K562 (cell line): ENCODE measurements around the gene PFN3. TPM values are rescaled to one million over a fixed set of nuclear protein-coding genes. Genes with fewer than 3 reads are reported as not detected.

Experiments
- CBX1 ChIP-seq: sonication (generic); IDR thresholded peaks from 2 replicates; pipeline ENCODE4 v1.6.1; 2016; ENCODE audit warnings: antibody characterized with exemption, low read depth, mild to moderate bottlenecking
- FIP1L1 ChIP-seq: fragments of 200-400 bp; formaldehyde crosslinking; IDR thresholded peaks from 2 replicates; pipeline ENCODE4 v1.6.1; 2018; ENCODE audit warnings: mild to moderate bottlenecking, low read depth, low read length; ENCODE audit not compliant: poor library complexity, severe bottlenecking
- FOXM1 ChIP-seq, 2 experiments: fragments of 450-650 bp in 1 of 2; sonication (generic) in 1 of 2; formaldehyde crosslinking in 1 of 2; IDR thresholded peaks; 2 replicates each; pipeline versions ENCODE4 v1.6.1 to v1.9.0; 2017 to 2022; ENCODE audit warnings: low read depth in 2 of 2, mild to moderate bottlenecking in 2 of 2, missing genetic modification reagents in 1 of 2, moderate library complexity in 1 of 2
- GABPB1 ChIP-seq: sonication (generic); formaldehyde crosslinking; IDR thresholded peaks from 2 replicates; pipeline ENCODE4 v1.8.0; 2022; ENCODE audit warnings: mild to moderate bottlenecking, missing genetic modification reagents
- HDAC1 ChIP-seq, 2 experiments: fragments of 450-650 bp; IDR thresholded peaks; 2 replicates each; pipeline ENCODE4 v1.6.1; 2016 to 2017; ENCODE audit warnings: inconsistent platforms in 1 of 2, mild to moderate bottlenecking in 1 of 2, moderate library complexity in 1 of 2
- JUND ChIP-seq, 2 experiments: IDR thresholded peaks; 2 replicates in 1 of 2; 3 replicates in 1 of 2; pipeline ENCODE4 v1.6.1; 2011; ENCODE audit warnings: borderline replicate concordance in 2 of 2, low read depth in 2 of 2, low read length in 2 of 2, improper control_type of control experiment in 1 of 2, missing biosample characterization in 1 of 2, missing genetic modification characterization in 1 of 2, missing genetic modification reagents in 1 of 2
- PHF8 ChIP-seq: fragments of 200-600 bp; sonication (generic); IDR thresholded peaks from 2 replicates; pipeline ENCODE4 v1.6.1; 2012; ENCODE audit warnings: mixed run types, mild to moderate bottlenecking, inconsistent platforms, low read length, moderate library complexity, borderline replicate concordance
- RBFOX2 ChIP-seq: fragments of 200-400 bp; formaldehyde crosslinking; IDR thresholded peaks from 2 replicates; pipeline ENCODE4 v1.6.1; 2017; ENCODE audit warnings: low read depth, mild to moderate bottlenecking, low read length, moderate library complexity
- RBM22 ChIP-seq: fragments of 200-400 bp; formaldehyde crosslinking; IDR thresholded peaks from 2 replicates; pipeline ENCODE4 v1.6.1; 2018; ENCODE audit warnings: low read length, low read depth; ENCODE audit not compliant: poor library complexity, severe bottlenecking
- SOX6 ChIP-seq: fragments of 450-650 bp; IDR thresholded peaks from 2 replicates; pipeline ENCODE4 v1.6.1; 2014; ENCODE audit warnings: mild to moderate bottlenecking
- TFAM ChIP-seq: fragments of 250-450 bp; sonication (Bioruptor Pico); conservative IDR thresholded peaks from 2 replicates; pipeline ENCODE4 v1.5.0; 2021; ENCODE audit warnings: mild to moderate bottlenecking, moderate library complexity
- WHSC1 ChIP-seq: IDR thresholded peaks from one replicate; pipeline ENCODE4 v1.6.1; 2012; ENCODE audit warnings: low read length, control low read depth, inconsistent platforms
- ZNF197 ChIP-seq: fragments of 200-800 bp; sonication (Bioruptor generic); IDR thresholded peaks from 2 replicates; pipeline ENCODE4 v1.6.1; 2016; ENCODE audit warnings: low read depth, missing genetic modification characterization, missing compliant biosample characterization
- ZNF232 ChIP-seq: sonication (generic); formaldehyde crosslinking; IDR thresholded peaks from 2 replicates; pipeline ENCODE4 v1.8.0; 2022; ENCODE audit warnings: mild to moderate bottlenecking, missing genetic modification reagents
- polyA plus RNA-seq, 8 experiments: library from polyadenylated mRNA; depleted of rRNA in 4 of 8; stranded (reverse) in 5 of 8; unstranded in 3 of 8; fragments of >200 nt; fragmentation: Nextera tagmentation in 2 of 8; fragmentation: Illumina TruSeq in 1 of 8; extraction: Ambion mirVana in 2 of 8; extraction: Trizol in 1 of 8; gene quantifications; 2 replicates each; pipeline versions ENCODE4 v1.2.1 to v1.2.3, GENCODE V29; 2011 to 2014; ENCODE audit warnings: inconsistent platforms in 1 of 8, missing spikeins in 1 of 8
- total RNA-seq, 7 experiments: library from RNA; depleted of rRNA in 6 of 7; stranded (reverse); fragments of >200 nt in 6 of 7; fragmentation: Illumina TruSeq in 2 of 7; extraction: Trizol in 2 of 7; gene quantifications; 2 replicates each; pipeline versions ENCODE4 v1.2.1 to v1.2.3, GENCODE V29; 2011 to 2021; ENCODE audit warnings: low replicate concordance in 1 of 7
- TF ChIP-seq, protein P1 (sequence below): sonication (generic); formaldehyde crosslinking; IDR thresholded peaks from 2 replicates; pipeline ENCODE4 v1.8.0; 2022; ENCODE audit warnings: missing genetic modification reagents, mild to moderate bottlenecking, moderate library complexity, borderline replicate concordance
- TF ChIP-seq, protein P2 (sequence below): fragments of 250-450 bp; sonication (Bioruptor Pico); IDR thresholded peaks from 2 replicates; pipeline ENCODE4 v1.4.0; 2020; ENCODE audit warnings: borderline replicate concordance
- TF ChIP-seq, protein P3 (sequence below): fragments of 250-450 bp; sonication (Bioruptor Pico); IDR thresholded peaks from 2 replicates; pipeline ENCODE4 v1.6.1; 2021; ENCODE audit warnings: mild to moderate bottlenecking
- TF ChIP-seq, protein P4 (sequence below): sonication (generic); formaldehyde crosslinking; IDR thresholded peaks from 2 replicates; pipeline ENCODE4 v1.8.1; 2023; ENCODE audit warnings: mild to moderate bottlenecking, missing genetic modification reagents
- TF ChIP-seq, protein P5 (sequence below): conservative IDR thresholded peaks from 2 replicates; pipeline ENCODE4 v1.6.1; 2011; ENCODE audit warnings: low read depth, mild to moderate bottlenecking, low read length; ENCODE audit not compliant: control insufficient read depth

Gene PFN3
- total and polyA plus RNA-seq, 9 of the 15 experiments (the other 6 are each of a cell fraction or from before 2014, with no cell fraction given): not detected

DNA sequence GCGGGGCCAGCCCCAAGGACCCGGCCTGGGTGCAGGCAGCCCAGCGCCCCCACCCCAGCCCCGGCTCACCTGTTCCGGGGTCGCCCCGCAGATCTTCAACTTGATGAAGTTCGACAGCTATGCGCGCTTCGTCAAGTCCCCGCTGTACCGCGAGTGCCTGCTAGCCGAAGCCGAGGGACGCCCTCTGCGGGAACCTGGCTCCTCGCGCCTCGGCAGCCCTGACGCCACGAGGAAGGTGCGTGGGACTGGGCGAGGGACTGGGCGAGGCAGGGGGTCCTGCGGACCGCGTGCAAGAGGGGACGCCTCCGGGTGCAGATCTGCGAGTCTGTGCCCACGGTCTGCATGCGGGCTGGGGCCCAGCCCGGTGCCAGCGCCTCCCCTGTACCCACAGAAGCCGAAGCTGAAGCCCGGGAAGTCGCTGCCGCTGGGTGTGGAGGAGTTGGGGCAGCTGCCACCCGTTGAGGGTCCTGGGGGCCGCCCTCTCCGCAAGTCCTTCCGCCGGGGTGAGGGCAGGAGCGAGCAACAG is 33.1 kb downstream of the PFN3 start (continued):
- TF ChIP-seq, protein P1, sequence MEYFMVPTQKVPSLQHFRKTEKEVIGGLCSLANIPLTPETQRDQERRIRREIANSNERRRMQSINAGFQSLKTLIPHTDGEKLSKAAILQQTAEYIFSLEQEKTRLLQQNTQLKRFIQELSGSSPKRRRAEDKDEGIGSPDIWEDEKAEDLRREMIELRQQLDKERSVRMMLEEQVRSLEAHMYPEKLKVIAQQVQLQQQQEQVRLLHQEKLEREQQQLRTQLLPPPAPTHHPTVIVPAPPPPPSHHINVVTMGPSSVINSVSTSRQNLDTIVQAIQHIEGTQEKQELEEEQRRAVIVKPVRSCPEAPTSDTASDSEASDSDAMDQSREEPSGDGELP (CRISPR knock-in tag): peak; percentile 88
- TF ChIP-seq PHF8: peak; percentile 59; the same call in 1 of the 2 replicates
- TF ChIP-seq ZNF232 (CRISPR knock-in tag): 0 out of 2 replicates have a peak, but pooled peaks have one; percentile 17
- peak; percentile 16 for TF ChIP-seq FIP1L1
- peak in 1 of 2 experiments; percentile 53; a peak in 1 of 4 replicates for TF ChIP-seq HDAC1 (IDR thresholded peaks at IDR 0.05)
- TF ChIP-seq, protein P2, sequence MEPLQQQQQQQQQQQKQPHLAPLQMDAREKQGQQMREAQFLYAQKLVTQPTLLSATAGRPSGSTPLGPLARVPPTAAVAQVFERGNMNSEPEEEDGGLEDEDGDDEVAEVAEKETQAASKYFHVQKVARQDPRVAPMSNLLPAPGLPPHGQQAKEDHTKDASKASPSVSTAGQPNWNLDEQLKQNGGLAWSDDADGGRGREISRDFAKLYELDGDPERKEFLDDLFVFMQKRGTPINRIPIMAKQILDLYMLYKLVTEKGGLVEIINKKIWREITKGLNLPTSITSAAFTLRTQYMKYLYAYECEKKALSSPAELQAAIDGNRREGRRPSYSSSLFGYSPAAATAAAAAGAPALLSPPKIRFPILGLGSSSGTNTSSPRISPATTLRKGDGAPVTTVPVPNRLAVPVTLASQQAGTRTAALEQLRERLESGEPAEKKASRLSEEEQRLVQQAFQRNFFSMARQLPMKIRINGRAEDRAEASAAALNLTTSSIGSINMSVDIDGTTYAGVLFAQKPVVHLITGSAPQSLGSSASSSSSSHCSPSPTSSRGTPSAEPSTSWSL (CRISPR knock-in tag): 0 out of 2 replicates have a peak, but pooled peaks have one; percentile 41
- TF ChIP-seq TFAM (CRISPR knock-in tag): no peak
- TF ChIP-seq ZNF197: no peak
- TF ChIP-seq, protein P3, sequence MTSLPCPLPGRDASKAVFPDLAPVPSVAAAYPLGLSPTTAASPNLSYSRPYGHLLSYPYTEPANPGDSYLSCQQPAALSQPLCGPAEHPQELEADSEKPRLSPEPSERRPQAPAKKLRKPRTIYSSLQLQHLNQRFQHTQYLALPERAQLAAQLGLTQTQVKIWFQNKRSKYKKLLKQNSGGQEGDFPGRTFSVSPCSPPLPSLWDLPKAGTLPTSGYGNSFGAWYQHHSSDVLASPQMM (CRISPR knock-in tag): no peak
- TF ChIP-seq WHSC1: no peak
- TF ChIP-seq RBM22: peak; percentile 36
- peak; percentile 56 for TF ChIP-seq GABPB1 (CRISPR knock-in tag)
- peak; percentile 72 for TF ChIP-seq RBFOX2
- TF ChIP-seq, protein P4, sequence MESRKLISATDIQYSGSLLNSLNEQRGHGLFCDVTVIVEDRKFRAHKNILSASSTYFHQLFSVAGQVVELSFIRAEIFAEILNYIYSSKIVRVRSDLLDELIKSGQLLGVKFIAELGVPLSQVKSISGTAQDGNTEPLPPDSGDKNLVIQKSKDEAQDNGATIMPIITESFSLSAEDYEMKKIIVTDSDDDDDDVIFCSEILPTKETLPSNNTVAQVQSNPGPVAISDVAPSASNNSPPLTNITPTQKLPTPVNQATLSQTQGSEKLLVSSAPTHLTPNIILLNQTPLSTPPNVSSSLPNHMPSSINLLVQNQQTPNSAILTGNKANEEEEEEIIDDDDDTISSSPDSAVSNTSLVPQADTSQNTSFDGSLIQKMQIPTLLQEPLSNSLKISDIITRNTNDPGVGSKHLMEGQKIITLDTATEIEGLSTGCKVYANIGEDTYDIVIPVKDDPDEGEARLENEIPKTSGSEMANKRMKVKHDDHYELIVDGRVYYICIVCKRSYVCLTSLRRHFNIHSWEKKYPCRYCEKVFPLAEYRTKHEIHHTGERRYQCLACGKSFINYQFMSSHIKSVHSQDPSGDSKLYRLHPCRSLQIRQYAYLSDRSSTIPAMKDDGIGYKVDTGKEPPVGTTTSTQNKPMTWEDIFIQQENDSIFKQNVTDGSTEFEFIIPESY (CRISPR knock-in tag): 0 out of 2 replicates have a peak, but pooled peaks have one; percentile 13
- no peak for TF ChIP-seq SOX6
- no peak for TF ChIP-seq FOXM1 (IDR thresholded peaks at IDR 0.05; ENCODE audit: low read depth)
- peak; percentile 80 for TF ChIP-seq FOXM1 (CRISPR knock-in tag; IDR thresholded peaks at IDR 0.05; ENCODE audit: low read depth)
- peak; percentile 69; the same call in 1 of the 2 replicates for TF ChIP-seq CBX1
- no peak for TF ChIP-seq JUND (IDR thresholded peaks at IDR 0.05; ENCODE audit: borderline replicate concordance, low read depth, low read length)
- TF ChIP-seq JUND (tag; IDR thresholded peaks at IDR 0.05; ENCODE audit: borderline replicate concordance, low read depth, low read length): peak; percentile 22; the same call in 1 of the 3 replicates
- TF ChIP-seq, protein P5, sequence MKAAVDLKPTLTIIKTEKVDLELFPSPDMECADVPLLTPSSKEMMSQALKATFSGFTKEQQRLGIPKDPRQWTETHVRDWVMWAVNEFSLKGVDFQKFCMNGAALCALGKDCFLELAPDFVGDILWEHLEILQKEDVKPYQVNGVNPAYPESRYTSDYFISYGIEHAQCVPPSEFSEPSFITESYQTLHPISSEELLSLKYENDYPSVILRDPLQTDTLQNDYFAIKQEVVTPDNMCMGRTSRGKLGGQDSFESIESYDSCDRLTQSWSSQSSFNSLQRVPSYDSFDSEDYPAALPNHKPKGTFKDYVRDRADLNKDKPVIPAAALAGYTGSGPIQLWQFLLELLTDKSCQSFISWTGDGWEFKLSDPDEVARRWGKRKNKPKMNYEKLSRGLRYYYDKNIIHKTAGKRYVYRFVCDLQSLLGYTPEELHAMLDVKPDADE: peak; percentile 13; the same call in 1 of the 2 replicates
